Fibroblast of upper back skin (primary cell): Measurements from ENCODE around the gene ASS1.

Experiments
- DNase-seq: peaks from one replicate; pipeline ENCODE4 v3.0.0-alpha.2; 2013

The ASS1 gene

DNA sequence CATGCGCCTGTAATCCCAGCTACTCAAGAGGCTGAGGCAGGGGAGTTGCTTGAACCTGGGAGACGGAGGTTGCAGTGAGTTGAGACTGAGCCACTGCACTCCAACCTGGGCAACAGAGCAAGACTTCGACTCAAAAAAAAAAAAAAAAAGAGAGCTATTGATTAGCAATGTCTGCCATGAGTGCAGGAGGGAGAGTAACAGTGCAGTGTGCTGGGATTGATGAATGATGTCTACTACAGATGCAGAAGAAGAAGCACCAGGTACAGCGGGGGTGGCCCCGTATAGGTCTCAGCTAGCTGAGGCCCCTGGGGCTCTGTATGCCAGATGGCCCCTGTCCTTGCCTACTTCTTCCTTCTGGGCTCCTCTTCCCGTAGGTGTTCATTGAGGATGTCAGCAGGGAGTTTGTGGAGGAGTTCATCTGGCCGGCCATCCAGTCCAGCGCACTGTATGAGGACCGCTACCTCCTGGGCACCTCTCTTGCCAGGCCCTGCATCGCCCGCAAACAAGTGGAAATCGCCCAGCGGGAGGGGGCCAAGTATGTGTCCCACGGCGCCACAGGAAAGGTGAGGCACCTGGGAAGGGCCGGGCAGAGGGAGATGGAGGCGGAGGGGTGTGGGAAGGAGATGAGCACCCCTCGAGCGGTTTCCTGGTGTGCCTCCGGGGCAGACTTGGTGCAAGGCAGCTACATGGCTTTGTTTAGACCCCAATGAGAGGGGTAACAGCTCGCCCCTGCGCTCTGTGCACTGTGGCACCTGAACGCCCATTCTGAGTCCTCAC, 13.5 kb downstream of the ASS1 start:
- no peak for DNase-seq

DNA sequence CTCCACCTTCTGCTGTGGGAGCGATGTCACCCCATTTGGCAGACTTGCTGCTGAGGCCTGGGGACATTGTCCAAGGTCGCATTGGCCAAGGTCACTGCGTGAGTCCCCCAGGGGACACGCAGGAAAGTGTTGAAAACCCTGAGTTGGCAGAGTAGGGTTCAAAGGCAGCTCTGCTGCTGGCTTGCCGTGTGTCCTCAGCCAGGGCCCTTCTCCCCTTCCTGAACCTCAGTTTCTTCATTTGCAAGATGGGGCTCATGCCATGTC, 14.0 kb downstream of the ASS1 start:
- DNase-seq: no peak

DNA sequence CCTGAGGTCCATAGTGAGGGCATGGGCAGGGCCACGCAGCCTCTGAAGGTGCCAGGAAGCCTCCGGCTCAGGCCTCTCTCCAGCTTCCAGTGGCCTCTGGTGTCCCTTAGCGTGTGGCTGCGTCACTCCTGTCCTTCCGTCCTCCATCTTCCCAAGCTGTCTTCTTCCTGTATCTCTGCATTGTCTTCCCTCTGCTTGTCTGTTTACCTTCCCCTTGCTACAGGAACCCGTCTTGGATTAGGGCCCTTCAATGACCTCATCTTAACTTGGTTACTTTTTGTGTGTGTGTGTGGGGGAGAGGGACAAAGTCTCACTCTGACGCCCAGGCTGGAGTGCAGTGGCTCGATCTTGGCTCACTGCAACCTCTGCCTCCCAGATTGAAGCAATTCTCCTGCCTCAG, 14.4 kb downstream of the ASS1 start:
- DNase-seq: no peak

DNA sequence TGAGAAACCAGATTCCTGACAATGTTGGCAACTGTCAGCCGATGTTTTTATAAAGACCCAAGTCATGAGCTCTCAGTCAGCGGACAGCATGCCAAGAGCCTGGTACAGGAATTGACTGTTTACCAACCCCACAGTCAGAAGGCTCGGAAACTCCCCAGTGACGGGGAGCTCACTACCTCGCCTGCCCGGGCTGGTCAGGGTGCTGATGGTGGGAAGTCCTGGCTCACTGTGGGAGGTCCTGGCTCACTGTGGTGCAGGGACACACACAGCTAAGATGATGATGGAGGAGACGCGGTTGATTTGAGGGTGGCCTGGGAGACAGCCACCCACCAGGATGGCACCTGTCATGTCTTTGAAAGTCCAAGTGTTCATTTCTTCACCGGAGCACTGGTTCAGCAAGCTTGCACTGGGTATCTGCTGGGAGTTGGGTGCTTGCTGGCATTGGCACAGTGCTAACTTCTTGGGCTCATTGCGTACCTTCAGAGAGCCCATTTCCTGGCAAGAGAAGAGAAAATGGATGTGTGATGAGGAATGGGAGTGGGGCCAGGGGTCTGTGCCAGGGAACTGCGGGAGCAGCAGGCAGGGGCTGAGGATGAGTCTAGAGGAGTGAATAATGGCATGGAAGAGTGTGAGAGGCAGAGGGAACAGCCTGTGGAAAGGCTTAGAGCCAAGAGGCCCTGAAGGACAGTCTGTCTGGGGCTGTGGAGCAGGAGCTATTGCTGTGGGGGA, 15.3 kb downstream of the ASS1 start:
- no peak for DNase-seq

DNA sequence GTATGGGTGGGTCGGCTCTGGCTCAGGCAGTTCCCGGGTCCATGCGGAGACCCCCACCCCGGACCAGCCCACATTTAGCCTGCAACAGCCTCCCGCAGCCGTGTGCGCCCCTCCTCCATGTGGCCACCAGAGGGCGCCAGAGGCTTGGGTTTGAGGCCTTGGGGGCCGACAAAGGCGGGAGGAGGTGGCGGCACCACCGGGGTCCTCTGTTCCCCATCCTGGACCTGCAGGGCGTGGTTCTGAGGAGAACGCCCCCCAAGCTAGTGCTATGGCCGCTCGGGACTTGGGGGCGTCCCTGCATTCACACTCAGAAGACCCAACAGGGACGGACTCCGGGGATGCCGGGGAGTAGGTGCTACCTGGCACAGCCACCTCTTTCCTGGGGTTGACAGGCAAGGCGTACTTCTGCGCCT, 16.5 kb downstream of the ASS1 start:
- peak; percentile 34 for DNase-seq

DNA sequence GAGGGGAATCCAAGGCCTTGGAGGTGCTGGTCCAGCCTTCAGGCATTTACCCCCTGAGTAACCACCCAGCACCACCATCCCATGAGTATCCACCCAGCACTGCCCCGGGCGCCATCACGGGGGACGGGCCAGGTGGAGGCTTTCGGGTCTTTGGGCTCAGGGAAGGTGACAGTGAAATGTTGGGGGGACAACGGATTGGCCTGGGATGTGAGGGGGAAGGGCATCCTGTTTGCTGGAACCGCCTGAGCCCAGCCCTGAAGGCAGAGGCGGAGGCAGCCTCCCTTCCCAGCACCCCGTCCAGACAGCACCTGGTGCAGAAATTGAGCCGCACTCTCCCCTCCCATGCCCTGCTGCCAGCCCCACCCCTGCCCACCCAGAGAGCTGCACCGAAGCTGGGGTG, 17.0 kb downstream of the ASS1 start:
- DNase-seq: no peak

DNA sequence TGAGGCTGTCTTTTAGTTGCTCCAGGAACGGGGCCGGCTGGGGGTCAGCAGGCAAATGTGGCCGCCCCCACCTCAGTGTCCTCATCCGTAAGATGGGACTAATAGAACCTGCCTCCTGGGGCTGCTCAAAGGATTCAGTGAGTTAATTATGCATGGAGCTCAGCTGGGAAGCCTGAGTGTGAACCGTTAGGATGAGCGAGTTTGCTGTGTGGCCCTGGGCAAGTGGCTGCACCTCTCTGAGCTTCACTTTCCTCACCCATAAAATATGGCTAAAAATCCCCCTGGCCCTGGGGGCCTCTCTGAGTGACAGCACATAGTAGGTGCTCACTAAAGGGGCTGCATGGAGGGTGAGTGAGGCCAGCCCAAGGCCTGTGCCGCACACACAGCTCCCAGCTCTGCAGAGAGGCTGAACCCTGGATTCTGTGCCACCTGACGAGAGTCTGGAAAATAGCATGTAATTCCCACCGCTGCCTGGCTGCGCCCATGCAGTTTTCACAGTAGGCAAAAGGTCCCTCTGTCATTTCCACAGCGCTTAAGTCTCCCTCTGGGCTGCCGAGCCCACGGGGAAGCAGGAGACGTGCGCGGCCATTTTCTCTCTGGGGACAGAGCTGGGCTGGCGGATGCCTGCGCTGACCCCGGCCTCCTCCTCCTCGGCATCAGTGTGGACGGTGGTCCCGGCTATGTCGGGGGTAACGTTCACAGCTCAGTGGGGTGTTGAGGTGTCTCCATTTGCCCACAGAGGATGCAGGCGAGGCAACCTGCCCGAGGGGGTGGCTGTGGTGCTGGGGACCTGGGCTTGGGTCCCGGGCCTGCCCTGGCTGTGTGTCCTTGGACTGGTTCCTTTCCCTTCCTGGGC, 18.2 kb downstream of the ASS1 start:
- no peak for DNase-seq

DNA sequence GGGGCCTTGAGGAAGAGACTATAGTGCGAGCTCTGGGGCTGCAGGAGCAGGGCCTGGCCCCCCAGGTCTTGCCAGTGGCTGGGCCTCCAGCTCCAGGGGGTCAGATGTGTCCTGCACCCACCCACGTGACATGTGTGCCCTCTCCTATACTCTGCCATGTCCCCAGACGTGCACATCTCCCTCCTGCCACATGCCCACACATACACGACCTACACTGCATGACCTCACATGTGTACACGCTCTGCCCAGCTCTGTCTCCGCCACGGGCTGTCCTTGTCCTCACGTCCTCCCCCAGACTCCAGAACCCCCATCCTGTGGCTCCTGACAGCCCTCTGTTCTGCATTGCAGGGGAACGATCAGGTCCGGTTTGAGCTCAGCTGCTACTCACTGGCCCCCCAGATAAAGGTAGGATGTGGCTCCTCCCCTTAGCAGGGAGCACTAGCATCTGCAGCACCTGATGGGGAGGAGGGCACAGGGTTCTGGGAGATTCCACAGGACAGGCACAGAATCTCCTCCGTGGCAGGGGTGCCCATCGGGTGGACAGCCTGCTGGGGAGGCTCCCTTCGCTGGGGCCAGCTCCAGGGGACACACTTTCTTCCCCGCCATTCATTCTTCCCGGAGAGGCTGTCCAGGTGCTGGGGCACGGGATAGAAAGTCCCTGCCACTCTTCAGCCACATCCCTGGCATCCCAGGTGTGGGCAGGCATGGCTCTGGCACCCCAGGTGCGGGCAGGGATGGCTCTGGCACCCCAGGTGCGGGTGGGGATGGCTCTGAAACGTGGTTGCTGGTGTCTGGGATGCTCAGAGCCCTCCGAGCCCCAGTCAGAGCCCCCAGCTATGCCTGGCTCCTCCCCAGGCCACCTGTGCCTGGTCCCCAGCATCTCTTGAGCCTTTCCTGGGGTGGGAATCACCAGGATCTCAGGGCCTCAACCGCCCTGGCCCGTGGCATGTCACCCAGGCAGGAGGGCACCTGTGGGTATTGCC, 19.3 kb downstream of the ASS1 start:
- DNase-seq: no peak

DNA sequence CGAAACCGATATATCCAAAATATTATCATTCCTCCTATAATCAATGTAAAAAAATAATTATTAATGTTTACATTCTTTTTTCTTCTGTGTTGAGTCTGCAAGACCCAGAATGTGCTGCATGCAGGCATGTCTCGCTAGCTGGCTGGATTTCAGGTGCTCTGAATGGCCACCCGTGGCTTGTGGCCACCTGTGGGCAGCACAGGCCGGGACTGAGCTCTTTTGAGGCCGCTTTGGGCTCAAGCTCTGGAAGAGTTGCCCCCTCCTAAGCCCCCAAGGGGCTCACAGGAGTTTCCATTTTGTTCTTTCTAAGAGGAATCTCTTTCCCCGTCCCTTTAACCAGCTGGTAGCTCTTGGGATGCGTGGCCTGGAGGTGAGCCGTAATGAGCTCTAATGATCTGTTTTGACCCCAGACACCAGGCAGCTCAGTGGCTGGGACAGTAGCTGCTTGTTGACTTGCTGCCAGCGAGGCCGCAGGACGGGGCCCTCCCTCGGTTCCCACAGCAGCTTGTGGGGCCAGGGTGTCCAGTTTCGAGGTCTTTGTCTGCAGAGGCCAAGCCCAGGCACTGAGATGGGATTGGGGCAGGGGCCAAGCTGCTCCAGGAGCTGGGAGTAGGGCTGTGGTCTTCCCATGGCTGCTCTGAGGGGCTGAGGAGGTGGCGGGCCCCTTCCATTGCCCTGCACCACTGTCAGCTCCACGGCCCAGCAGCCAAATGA, 20.8 kb downstream of the ASS1 start:
- DNase-seq: no peak

DNA sequence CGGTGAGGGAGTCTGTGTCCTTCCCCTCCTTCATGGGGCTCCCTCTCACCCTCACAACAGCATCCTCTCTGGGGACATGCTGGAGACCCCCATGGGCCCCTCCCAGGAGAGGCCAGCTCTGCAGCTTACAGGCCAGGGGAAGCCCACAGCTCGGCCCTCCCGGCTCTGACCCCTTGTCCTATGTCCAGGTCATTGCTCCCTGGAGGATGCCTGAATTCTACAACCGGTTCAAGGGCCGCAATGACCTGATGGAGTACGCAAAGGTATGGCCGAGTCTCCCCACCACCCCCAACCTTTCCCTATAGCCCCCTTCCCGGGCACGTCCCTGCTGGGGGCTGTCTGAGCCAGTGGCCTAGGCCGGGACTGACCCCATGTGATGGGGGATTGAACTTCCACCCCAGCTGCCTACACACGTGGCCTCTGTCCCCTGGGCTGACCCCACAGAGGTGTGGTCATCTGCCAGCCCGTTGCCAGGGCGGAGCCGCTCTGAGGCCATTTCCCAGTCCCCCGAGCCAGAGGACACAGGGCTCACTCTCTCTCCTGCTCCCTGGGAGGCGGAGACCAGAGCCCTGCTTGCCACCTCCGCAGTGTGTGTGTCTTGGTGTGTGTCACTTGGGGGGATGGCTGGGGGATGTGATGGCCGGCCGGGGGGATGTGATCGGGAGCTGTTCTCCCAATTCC, 21.9 kb downstream of the ASS1 start:
- no peak for DNase-seq

DNA sequence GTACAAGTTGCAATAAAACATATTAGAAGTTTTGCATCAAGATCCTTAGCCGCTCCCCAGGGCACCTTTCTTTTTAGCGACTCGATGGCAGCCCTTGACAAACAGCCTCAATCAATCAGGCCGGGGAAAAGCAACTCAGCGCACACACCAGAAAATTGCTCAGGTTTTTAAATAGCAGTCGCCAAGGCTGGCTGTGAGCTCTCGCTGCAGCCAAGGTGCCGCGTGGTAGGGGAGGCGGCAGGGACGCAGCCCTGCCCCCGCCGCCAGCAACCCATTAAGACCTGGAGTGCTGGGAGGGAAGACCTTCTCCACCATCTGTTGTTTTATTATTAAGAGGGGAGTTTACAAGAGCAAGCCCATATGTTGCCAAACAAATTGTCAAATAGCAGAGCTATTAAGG, 22.6 kb downstream of the ASS1 start:
- DNase-seq: no peak

DNA sequence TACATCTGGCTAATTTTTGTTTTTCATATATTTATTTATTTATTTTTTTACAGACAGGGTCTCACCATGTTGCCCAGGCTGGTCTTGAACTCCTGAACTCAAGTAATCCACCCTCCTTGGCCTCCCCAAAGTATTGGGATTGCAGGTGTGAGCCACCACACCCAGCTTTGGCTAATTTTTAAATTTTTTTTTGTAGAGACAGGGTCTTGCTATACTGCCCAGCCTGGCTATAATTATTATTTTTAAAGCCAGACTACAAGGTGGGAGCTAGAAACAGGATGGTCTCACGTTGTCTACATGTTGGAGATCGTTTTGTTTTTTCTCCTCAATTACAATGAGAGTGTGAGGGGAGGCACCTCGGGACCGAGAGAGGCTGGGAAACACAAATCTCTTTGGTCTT, 23.8 kb downstream of the ASS1 start:
- DNase-seq: no peak

DNA sequence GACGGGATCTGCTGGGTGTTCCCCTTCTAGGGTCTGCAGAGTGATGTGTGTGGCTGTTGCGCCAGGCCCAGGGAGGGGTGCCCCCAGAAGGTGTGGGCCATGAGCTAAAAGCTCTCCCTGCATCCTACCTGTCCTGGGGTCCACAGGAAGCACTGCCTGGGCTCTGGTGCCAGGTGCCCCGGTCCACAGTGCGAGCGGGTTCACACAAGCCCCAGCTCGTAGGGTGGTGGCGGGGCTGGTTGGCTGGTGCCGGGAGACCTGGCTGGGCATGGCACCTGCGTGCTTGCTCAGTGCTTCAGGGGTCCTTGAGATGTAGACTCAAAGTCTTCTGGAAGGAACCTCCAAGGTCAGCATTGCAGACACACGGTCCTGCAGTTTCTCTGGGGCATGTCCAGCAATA, 25.5 kb downstream of the ASS1 start:
- no peak for DNase-seq

DNA sequence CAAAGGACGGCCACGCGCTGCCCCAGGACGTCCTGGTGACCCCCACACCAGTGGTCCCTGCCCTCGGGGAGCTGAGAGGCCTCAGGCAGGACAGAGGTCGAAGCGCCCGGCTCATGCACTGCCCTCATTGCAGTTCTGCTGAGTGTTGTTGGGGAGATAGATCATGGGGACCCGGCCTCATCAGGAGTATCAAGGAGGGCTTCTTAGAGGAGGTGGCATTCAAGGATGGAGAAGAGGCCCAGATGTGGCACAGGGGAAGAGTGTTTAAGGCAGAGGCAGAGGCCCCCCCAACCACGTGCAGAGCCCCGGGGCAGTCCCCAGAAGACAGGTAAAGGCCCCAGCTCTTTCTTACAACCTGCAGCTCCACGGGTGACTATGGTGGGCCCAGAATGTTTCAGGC, 26.2 kb downstream of the ASS1 start:
- DNase-seq: no peak

DNA sequence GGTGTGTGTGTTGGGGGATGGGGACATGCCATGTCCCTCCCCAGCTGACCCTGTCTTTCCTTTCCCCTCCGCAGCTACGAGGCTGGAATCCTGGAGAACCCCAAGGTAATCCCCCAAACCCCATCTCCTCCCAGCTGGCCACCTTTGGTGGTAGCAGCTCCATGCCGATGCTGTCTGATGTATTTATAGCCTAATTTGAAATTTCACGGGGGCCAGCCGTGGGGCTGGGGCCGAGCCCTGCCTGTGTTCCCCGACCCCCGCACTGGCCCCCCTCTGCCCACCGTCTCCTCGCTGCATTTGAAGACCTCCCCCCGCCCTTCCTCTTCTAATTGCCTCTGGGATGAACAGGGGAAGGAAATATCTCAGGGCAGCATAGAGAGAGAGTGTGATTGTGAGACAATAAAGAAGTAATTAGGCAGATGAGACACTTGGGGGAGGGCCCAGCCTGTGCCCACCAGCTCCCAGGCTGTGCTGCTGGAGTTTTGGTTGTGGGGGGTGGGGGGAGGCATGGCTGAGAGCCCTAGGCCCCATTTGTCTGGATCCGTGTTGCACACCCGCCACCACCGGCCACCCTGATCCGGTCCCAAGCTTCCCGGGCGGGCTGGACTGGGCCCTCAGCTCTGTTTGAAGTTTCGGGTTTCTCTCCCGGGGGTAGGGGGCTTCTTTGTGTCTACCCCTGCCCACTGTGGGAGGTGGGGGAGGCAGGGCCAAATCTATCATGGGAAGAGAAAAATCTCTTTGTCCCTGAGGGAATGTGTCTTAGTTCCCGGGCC, 26.8 kb downstream of the ASS1 start:
- DNase-seq: no peak

DNA sequence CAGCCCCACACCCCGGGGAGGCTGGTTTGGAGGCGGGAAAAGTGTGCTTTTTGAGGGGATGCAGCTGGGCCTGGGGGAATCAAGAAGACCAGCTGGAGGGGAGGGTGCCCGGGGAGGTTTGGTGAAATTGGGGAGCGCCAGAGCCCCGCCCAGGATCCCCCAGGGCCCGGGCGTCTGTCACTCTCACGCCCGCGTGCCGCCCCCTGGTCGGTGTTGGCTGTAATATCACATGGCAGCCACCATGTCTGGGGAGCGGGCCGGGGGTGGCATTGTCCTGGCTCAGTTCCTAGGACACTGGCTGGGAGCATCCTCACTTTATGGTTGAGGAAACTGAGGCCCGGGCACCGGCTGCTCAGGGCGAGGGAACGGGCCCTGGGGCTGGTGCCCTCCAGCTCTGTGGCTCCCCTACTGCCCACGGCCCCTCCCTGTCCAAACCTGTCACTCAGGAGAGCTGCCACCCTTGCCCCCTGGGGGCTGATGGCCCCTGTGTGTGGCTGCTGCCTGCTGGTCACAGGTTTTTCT, 27.5 kb downstream of the ASS1 start:
- DNase-seq: no peak

DNA sequence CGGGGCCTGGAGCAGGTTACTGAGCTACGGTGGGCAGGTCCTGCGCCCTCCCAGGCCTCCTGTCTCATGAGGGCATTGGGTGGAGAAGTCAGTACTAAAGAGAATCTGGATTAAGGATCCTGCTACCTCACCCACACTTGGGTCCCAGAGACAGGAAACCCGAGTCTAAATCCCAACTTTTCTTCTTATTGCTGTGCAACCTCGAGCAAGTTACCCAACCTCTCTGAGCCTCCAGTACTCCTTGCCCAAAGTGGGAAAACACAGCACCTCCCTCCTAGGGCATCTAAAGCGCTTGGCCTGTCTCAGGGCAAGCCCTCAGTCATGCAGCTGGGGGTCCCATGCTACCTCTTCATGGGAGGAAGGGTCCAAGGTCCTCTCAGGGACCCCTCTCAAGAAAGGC, 28.2 kb downstream of the ASS1 start:
- no peak for DNase-seq

DNA sequence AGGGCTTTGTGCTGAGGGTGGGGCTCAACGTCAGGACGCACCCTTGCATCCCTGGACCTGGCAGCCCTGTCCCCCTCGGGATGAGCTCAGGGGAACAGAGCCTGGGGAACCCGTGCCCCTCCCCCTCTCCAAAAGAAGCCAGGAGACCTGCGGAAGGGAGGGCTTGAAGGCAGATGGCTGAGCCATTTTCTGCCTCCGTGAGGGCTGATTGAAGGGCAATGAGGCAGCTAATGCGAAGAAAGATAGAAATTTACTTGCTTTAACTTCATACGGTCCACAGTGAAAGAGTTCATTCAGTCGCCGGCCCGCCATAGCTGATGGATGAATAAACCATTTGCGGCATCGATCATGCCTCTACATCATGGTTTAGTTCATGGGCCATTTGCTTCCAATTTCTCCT, 28.8 kb downstream of the ASS1 start:
- no peak for DNase-seq

DNA sequence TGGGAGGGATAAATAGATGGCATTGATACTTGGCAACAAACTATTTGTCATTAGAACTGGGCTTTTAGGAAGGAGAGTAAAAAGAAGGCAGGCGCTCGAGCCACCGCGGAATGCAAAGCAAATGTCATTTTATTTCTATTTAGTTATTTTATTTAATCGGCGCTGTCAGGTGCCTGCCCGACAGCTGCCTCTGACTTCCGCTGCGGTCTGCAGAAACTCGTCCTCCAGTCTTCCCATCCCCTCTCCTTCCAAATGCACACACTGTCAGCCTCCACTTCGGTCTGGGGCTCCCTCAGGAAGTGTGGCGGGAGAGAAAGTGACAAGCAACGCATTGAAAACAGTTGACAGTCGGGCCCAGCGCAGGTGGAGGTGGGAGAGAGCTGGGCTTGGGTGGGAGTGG, 29.3 kb downstream of the ASS1 start:
- no peak for DNase-seq

DNA sequence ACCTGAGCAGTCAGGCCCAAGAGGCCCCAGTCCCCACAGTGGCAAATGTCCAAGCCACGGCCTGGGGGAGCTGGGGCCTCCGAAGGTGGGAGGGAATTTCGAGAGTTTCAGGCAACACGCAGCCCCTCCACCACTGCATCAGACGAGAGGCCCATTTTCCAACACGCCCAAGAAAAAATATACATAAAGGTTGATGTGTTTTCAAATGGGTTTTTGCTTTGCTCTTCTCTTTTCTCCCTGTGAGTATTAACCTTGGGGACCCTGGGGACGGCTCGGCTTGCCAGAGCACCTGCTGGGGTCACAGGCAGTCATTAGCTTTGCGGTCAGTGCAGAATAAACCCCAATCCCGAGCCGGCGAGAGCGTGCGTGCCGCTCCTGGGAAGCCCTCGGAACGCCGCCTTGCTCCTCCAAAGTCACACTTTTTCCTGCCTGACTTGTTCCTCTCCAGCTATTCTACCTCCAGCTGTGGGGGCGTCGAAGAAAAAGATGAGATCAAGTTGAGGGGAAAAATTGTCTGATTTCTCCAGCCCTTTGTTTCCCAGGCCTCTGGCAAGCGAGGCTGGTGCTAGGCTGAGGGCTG, 31.5 kb downstream of the ASS1 start:
- DNase-seq: no peak
